Measurements from ENCODE around the gene ANTKMT. TPM values are rescaled to one million over a fixed set of nuclear protein-coding genes. Genes with fewer than 3 reads are reported as not detected.
A peak's percentile ranks its signal among the peaks of the same experiment; 100 is the strongest.

ANTKMT gene
- total and polyA plus RNA-seq, 2 of the 4 experiments (the other 2 are of a cell fraction) = 7.3 to 16.2 TPM

GRCh38 chr16:714558-715476 is 6.1 kb upstream of the ANTKMT start, which contains the start of gene METRN:
Gene METRN (plus strand): TSS chr16:715118. CDS start chr16:715290, 172 bp downstream.
- Histone ChIP-seq H2AFZ (replicated peaks; ENCODE audit: low read length, poor library complexity) (peak within 1 kb of the TSS; percentile 86), H3K23ac (ENCODE audit: low read depth, low read length) (peak within 1 kb of the TSS; percentile 31; the same call in 1 of the 2 replicates), H2AK9ac (replicated peaks; ENCODE audit: low read depth, low read length, poor library complexity) (peak within 1 kb of the TSS; percentile 85), H3K4me2 (ENCODE audit: low read depth, low read length) (peak within 1 kb of the TSS; percentile 90), H2BK5ac (ENCODE audit: low read depth, low read length, poor library complexity, severe bottlenecking) (no peak within 1 kb of the TSS), H3K18ac (ENCODE audit: low read depth, low read length) (no peak within 1 kb of the TSS), H2BK15ac (ENCODE audit: low read depth, low read length) (no peak within 1 kb of the TSS), H4K91ac (ENCODE audit: insufficient read depth, low read depth, low read length) (no peak within 1 kb of the TSS), H3K56ac (ENCODE audit: extremely low read depth, insufficient read depth, low read length) (no peak within 1 kb of the TSS), H3K4me3 (ENCODE audit: insufficient read depth, low read depth, low read length) (peak within 1 kb of the TSS; percentile 70), H3K9ac (ENCODE audit: low read depth, low read length) (peak within 1 kb of the TSS; percentile 51; the same call in 1 of the 2 replicates), H3K4ac (ENCODE audit: low read depth, low read length) (0 out of 2 replicates have a peak within 1 kb of the TSS, but pooled peaks have one; percentile 52), H3K79me1 (ENCODE audit: low read depth in 1 of 2, low read length in 2 of 2) (peaks cover 13 to 23% of the 10 kb centered on the region in 2 experiments), H3K9me1 (ENCODE audit: insufficient read depth, low read length) (no peaks in the 10 kb centered on the region), H2AK5ac (ENCODE audit: low read depth, low read length) (peak within 1 kb of the TSS; percentile 42; the same call in 1 of the 2 replicates), H2BK120ac (ENCODE audit: low read depth, low read length) (no peak within 1 kb of the TSS), H4K20me1 (ENCODE audit: insufficient read depth, low read length) (peaks cover 7% of the 10 kb centered on the region), H4K5ac (ENCODE audit: low read depth, low read length) (no peak within 1 kb of the TSS), H3K9me3 (ENCODE audit: control insufficient read depth, insufficient read depth, low read length) (no peaks in the 10 kb centered on the region), H3K36me3 (ENCODE audit: control insufficient read depth, insufficient read depth, low read length) (no peaks in the 10 kb centered on the region), H4K8ac (ENCODE audit: low read depth in 2 of 2, low read length in 2 of 2) (peak within 1 kb of the TSS in 1 of 2 experiments; percentile 77; a peak in 1 of 4 replicates), H3K4me1 (ENCODE audit: control insufficient read depth, insufficient read depth, low read length) (peaks cover 14% of the 10 kb centered on the region), H3K27ac (ENCODE audit: insufficient read depth, low read length) (no peak within 1 kb of the TSS; the same call in 1 of the 2 replicates), H3K27me3 (ENCODE audit: control insufficient read depth, insufficient read depth, low read length) (no peaks in the 10 kb centered on the region), H3K14ac (replicated peaks; ENCODE audit: low read depth, low read length) (no peak within 1 kb of the TSS), H2BK20ac (ENCODE audit: low read depth, low read length) (0 out of 2 replicates have a peak within 1 kb of the TSS, but pooled peaks have one; percentile 10)
- WGBS, 2 experiments (ENCODE audit: extremely low coverage in 2 of 2, insufficient read length in 1 of 2) = 7% methylated on average over 46 of the region's 108 CpGs; no CpG with 5 or more reads in 1 of the 2 experiments
- TF ChIP-seq MXI1 (IDR thresholded peaks at IDR 0.05; ENCODE audit: borderline replicate concordance, low read depth, low read length) (no peak), NFE2L2 (IDR thresholded peaks at IDR 0.05; ENCODE audit: low read depth, low read length) (no peak), CTCF (conservative IDR thresholded peaks at IDR 0.05; ENCODE audit: low read depth, low read length) (no peak), POLR2A (IDR thresholded peaks at IDR 0.05; ENCODE audit: low read depth, low read length) (no peak), MAZ (IDR thresholded peaks at IDR 0.05; ENCODE audit: borderline replicate concordance, low read depth, low read length) (peak; percentile 52; the same call in 1 of the 2 replicates), FOS (IDR thresholded peaks at IDR 0.05; ENCODE audit: low read depth, low read length) (no peak), ELK1 (IDR thresholded peaks at IDR 0.05; ENCODE audit: borderline replicate concordance, low read depth, low read length) (no peak)
- POLR2A ChIA-PET (ENCODE audit: unreplicated experiment) = no interaction called here
- dilution Hi-C loops (cut with HindIII; ENCODE audit: low sequenced_read_pairs, unreplicated experiment) (no loop called here), intact Hi-C loops (cut with micrococcal nuclease) (loop anchor here (5.0 kb wide), 1 partner anchor 267 kb away; the partner anchor contains the start of gene SOX8), in situ Hi-C loops (cut with MboI; ENCODE audit: low sequenced_read_pairs) (loop anchor here (5.0 to 25.0 kb wide), 2 partner anchors 72 to 347 kb away; partner anchors contain the start of genes CHTF18, RPUSD1 and SSTR5)
- CTCF ChIA-PET = interaction anchor here (1.6 kb wide), 1 partner anchor 388 kb away, joined by 3 read pairs; no protein-coding TSS in a partner anchor
- ATAC-seq (ENCODE audit: low read depth) (peak; percentile 83), DNase-seq (peak; percentile 78)
- BruUV-seq (replicated peaks) = no TSS peak

Data from IMR-90 (cell line).